Neural progenitor cell (in vitro differentiated cells): ENCODE measurements around the gene ANAPC10. TPM values are rescaled to one million over a fixed set of nuclear protein-coding genes. Genes with fewer than 3 reads are reported as not detected.

Experiments
- DNase-seq: peaks from one replicate; pipeline ENCODE4 v3.0.0-alpha.2; 2016; ENCODE audit warnings: low spot score
- H2AFZ ChIP-seq: fragments of 200-600 bp; sonication (generic); replicated peaks from 2 replicates; pipeline ENCODE4 v1.6.1; 2016; ENCODE audit warnings: antibody characterized with exemption
- H3F3A ChIP-seq: fragments of 200-600 bp; sonication (generic); 2 replicates; pipeline ENCODE4 v1.6.1; 2016; ENCODE audit warnings: antibody characterized with exemption, low read depth
- H3K27ac ChIP-seq: fragments of 200-600 bp; sonication (generic); 2 replicates; pipeline ENCODE4 v1.5.1; 2016; ENCODE audit warnings: mild to moderate bottlenecking
- H3K27me3 ChIP-seq: fragments of 200-600 bp; sonication (generic); 2 replicates; pipeline ENCODE4 v1.6.1; 2016; ENCODE audit warnings: mild to moderate bottlenecking, moderate library complexity
- H3K36me3 ChIP-seq: fragments of 200-600 bp; sonication (generic); 2 replicates; pipeline ENCODE4 v1.5.1; 2016
- H3K4me1 ChIP-seq: fragments of 200-600 bp; sonication (generic); 2 replicates; pipeline ENCODE4 v1.6.1; 2016; ENCODE audit warnings: mixed run types
- H3K4me2 ChIP-seq: fragments of 200-600 bp; sonication (generic); 2 replicates; pipeline ENCODE4 v1.6.1; 2016
- H3K4me3 ChIP-seq: fragments of 200-600 bp; sonication (generic); 2 replicates; pipeline ENCODE4 v1.5.1; 2016
- H3K79me2 ChIP-seq: fragments of 200-600 bp; sonication (generic); 2 replicates; pipeline ENCODE4 v1.6.1; 2016; ENCODE audit warnings: low read depth
- H3K9ac ChIP-seq: fragments of 200-600 bp; sonication (generic); 2 replicates; pipeline ENCODE4 v1.6.1; 2016
- H3K9me3 ChIP-seq: fragments of 200-600 bp; sonication (generic); 2 replicates; pipeline ENCODE4 v1.5.1; 2016; ENCODE audit warnings: low read depth
- H4K20me1 ChIP-seq: fragments of 200-600 bp; sonication (generic); 2 replicates; pipeline ENCODE4 v1.6.1; 2016; ENCODE audit warnings: low read depth
- H3K27ac Mint-ChIP-seq: 3 replicates; pipeline ENCODE4 v1.8.0; 2021; ENCODE audit warnings: mixed read lengths
- H3K27me3 Mint-ChIP-seq: 2 replicates; pipeline ENCODE4 v1.8.0; 2022; ENCODE audit warnings: low read depth, mild to moderate bottlenecking, inconsistent platforms, moderate library complexity, mixed read lengths; ENCODE audit not compliant: insufficient read depth
- H3K36me3 Mint-ChIP-seq: 3 replicates; pipeline ENCODE4 v1.8.0; 2021; ENCODE audit warnings: mixed read lengths
- H3K4me1 Mint-ChIP-seq: 3 replicates; pipeline ENCODE4 v1.8.0; 2021; ENCODE audit warnings: mixed read lengths
- H3K4me3 Mint-ChIP-seq: 3 replicates; pipeline ENCODE4 v1.8.0; 2021; ENCODE audit warnings: mild to moderate bottlenecking, moderate library complexity, mixed read lengths
- H3K9me3 Mint-ChIP-seq: 3 replicates; pipeline ENCODE4 v1.8.0; 2020; ENCODE audit warnings: mixed read lengths
- CTCF ChIP-seq: fragments of 200-600 bp; sonication (generic); IDR thresholded peaks from 2 replicates; pipeline ENCODE4 v1.5.1; 2017; ENCODE audit warnings: antibody characterized with exemption, mild to moderate bottlenecking
- EZH2 ChIP-seq: fragments of 200-600 bp; sonication (generic); IDR thresholded peaks from 2 replicates; pipeline ENCODE4 v1.6.1; 2017; ENCODE audit warnings: antibody characterized with exemption, mild to moderate bottlenecking, moderate library complexity
- EZH2phosphoT487 ChIP-seq: fragments of 200-600 bp; sonication (generic); IDR thresholded peaks from 2 replicates; pipeline ENCODE4 v1.6.1; 2017; ENCODE audit warnings: antibody characterized with exemption
- total RNA-seq: library from RNA; depleted of rRNA; stranded (reverse); fragments of >200 nt; gene quantifications from 2 replicates; pipeline ENCODE4 v1.2.3, GENCODE V29; 2015; ENCODE audit warnings: low replicate concordance

ANAPC10 gene
- total RNA-seq, 1 donor from 2014 or later, result 48.4 TPM

GRCh38 chr4:145131848-145132247, 33.9 kb upstream of the ANAPC10 start:
- DNase-seq, result no peak
- H3K27me3 Mint-ChIP-seq, result no peaks in the 10 kb centered on the region
- H3K27ac Mint-ChIP-seq, result no peak overlapping the region
- H3K4me2 ChIP-seq, result no peak overlapping the region
- H3K27me3 ChIP-seq, result no peaks in the 10 kb centered on the region
- no peaks in the 10 kb centered on the region for H3K9me3 ChIP-seq
- no peaks in the 10 kb centered on the region for H4K20me1 ChIP-seq
- no peak overlapping the region for H3K9ac ChIP-seq
- no peak for TF ChIP-seq CTCF
- no peak for TF ChIP-seq EZH2
- no peak for TF ChIP-seq EZH2phosphoT487
- H3K4me1 Mint-ChIP-seq, result no peaks in the 10 kb centered on the region
- H3K27ac ChIP-seq, result no peak overlapping the region
- no peak overlapping the region for H3K4me3 ChIP-seq
- H3K79me2 ChIP-seq, result no peaks in the 10 kb centered on the region
- H3K36me3 ChIP-seq, result peaks cover 13% of the 10 kb centered on the region
- H3K36me3 Mint-ChIP-seq, result peaks cover 11% of the 10 kb centered on the region
- H3F3A ChIP-seq, result peaks cover 15% of the 10 kb centered on the region
- H3K4me3 Mint-ChIP-seq, result no peak overlapping the region
- H3K4me1 ChIP-seq, result no peaks in the 10 kb centered on the region
- no peaks in the 10 kb centered on the region for H3K9me3 Mint-ChIP-seq
- no peak overlapping the region for H2AFZ ChIP-seq

- no peak overlapping the region for H2AFZ ChIP-seq
- H3F3A ChIP-seq, result peaks cover 15% of the 10 kb centered on the region
- H3K27me3 ChIP-seq, result no peaks in the 10 kb centered on the region
- Mint-ChIP-seq H3K27me3 (no peaks in the 10 kb centered on the region), H3K4me3 (no peak overlapping the region), H3K4me1 (no peaks in the 10 kb centered on the region), H3K9me3 (no peaks in the 10 kb centered on the region), H3K27ac (no peak overlapping the region), H3K36me3 (peaks cover 19% of the 10 kb centered on the region)
- H3K9ac ChIP-seq, result no peak overlapping the region
- no peaks in the 10 kb centered on the region for H4K20me1 ChIP-seq
- H3K4me1 ChIP-seq, result no peaks in the 10 kb centered on the region
- TF ChIP-seq CTCF (no peak), EZH2 (no peak), EZH2phosphoT487 (no peak)
- H3K9me3 ChIP-seq, result no peaks in the 10 kb centered on the region
- H3K4me2 ChIP-seq, result no peak overlapping the region
- peak overlapping the region; percentile 62 for H3K27ac ChIP-seq
- no peak overlapping the region for H3K4me3 ChIP-seq
- H3K36me3 ChIP-seq, result peaks cover 17% of the 10 kb centered on the region
- DNase-seq, result no peak
- no peaks in the 10 kb centered on the region for H3K79me2 ChIP-seq
Observed at GRCh38 chr4:145130788-145131399, 32.9 kb upstream of the ANAPC10 start.

- no peak overlapping the region for H2AFZ ChIP-seq
- no peak overlapping the region for H3K4me2 ChIP-seq
- Mint-ChIP-seq H3K27me3 (no peaks in the 10 kb centered on the region), H3K27ac (no peak overlapping the region), H3K4me1 (no peaks in the 10 kb centered on the region), H3K9me3 (no peaks in the 10 kb centered on the region), H3K36me3 (peaks cover 21% of the 10 kb centered on the region), H3K4me3 (no peak overlapping the region)
- no peak for DNase-seq
- peaks cover 18% of the 10 kb centered on the region for H3K36me3 ChIP-seq
- no peaks in the 10 kb centered on the region for H3K9me3 ChIP-seq
- H3K79me2 ChIP-seq, result no peaks in the 10 kb centered on the region
- H3K9ac ChIP-seq, result no peak overlapping the region
- no peak overlapping the region for H3K27ac ChIP-seq
- no peaks in the 10 kb centered on the region for H3K27me3 ChIP-seq
- H4K20me1 ChIP-seq, result no peaks in the 10 kb centered on the region
- no peak for TF ChIP-seq EZH2
- no peak for TF ChIP-seq CTCF
- no peak for TF ChIP-seq EZH2phosphoT487
- H3K4me1 ChIP-seq, result no peaks in the 10 kb centered on the region
- no peak overlapping the region for H3K4me3 ChIP-seq
- H3F3A ChIP-seq, result peaks cover 15% of the 10 kb centered on the region
Observed at GRCh38 chr4:145130130-145130529, 32.1 kb upstream of the ANAPC10 start.
